Measurements from ENCODE around the gene MAD1L1.

DNA sequence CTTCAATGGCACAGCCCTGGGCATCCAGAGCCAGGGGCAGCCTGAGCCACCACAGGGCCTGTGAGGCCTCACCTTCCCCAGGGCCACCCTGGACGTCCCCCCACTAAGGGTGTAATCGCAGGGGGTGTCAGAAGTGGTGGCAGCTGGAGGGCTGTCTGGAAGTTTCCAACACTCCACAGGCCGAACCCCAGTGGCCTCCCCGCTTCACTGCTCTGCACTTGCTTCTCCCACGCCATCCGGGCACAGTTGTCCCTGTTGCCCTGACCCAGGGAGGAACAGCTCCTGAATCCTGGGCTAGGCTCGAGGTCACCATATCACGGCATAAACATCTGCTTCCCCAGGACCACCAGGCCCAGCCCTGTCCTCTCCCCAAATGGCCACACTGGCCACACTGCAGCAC lies 276.6 kb downstream of the MAD1L1 start:
- TF ChIP-seq, protein P1, sequence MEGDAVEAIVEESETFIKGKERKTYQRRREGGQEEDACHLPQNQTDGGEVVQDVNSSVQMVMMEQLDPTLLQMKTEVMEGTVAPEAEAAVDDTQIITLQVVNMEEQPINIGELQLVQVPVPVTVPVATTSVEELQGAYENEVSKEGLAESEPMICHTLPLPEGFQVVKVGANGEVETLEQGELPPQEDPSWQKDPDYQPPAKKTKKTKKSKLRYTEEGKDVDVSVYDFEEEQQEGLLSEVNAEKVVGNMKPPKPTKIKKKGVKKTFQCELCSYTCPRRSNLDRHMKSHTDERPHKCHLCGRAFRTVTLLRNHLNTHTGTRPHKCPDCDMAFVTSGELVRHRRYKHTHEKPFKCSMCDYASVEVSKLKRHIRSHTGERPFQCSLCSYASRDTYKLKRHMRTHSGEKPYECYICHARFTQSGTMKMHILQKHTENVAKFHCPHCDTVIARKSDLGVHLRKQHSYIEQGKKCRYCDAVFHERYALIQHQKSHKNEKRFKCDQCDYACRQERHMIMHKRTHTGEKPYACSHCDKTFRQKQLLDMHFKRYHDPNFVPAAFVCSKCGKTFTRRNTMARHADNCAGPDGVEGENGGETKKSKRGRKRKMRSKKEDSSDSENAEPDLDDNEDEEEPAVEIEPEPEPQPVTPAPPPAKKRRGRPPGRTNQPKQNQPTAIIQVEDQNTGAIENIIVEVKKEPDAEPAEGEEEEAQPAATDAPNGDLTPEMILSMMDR (IDR thresholded peaks at IDR 0.05; ENCODE audit: insufficient read depth, low read depth, low read length), result no peak
- no peak for TF ChIP-seq EZH2 (IDR thresholded peaks at IDR 0.05; ENCODE audit: insufficient read depth, low read length)
